Islet precursor cell (in vitro differentiated cells): ENCODE results near the gene HTR2A.

ENCODE experiments used
- DNase-seq: peaks from one replicate; pipeline ENCODE4 v3.0.0-alpha.2; 2018

HTR2A gene

GRCh38 chr13:46896341-46897137, at the start of gene HTR2A:
Gene HTR2A (minus strand): TSS chr13:46897053. CDS start chr13:46895906, 1,147 bp downstream.
- no peak for DNase-seq

GRCh38 chr13:46936525-46936924, 39.7 kb upstream of the HTR2A start:
- no peak for DNase-seq

GRCh38 chr13:46934749-46935148, 37.9 kb upstream of the HTR2A start:
- DNase-seq, result no peak

GRCh38 chr13:46926916-46927590, 30.2 kb upstream of the HTR2A start:
- no peak for DNase-seq

- no peak for DNase-seq
These were observed 28.6 kb upstream of the HTR2A start for GRCh38 chr13:46925486-46925885.

- no peak for DNase-seq
These were observed 17.5 kb upstream of the HTR2A start for GRCh38 chr13:46914341-46914740.

- no peak for DNase-seq
These were observed 16.9 kb upstream of the HTR2A start for GRCh38 chr13:46913757-46914156.

GRCh38 chr13:46909042-46909441, 12.2 kb upstream of the HTR2A start:
- DNase-seq, result no peak

GRCh38 chr13:46908501-46908900, 11.6 kb upstream of the HTR2A start:
- no peak for DNase-seq

DNA sequence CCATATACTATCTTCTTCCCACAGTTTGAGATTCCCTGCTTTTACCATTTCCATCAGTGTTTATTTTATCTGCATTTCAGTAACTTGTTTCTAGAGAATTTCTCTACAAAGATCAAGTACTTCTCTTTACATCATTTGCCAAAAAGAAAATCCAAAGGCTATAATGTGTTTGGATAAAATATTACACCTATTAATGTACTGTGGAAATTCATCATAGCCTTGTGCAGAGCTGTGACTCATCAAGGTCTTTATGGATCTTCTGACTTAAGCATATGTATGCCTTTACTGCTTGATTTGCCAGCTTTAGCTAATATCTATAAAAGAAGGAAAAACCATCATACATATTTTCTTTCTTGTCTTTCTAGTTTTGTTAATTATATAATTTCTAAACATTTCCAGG, 9.6 kb upstream of the HTR2A start:
- DNase-seq, result no peak

DNA sequence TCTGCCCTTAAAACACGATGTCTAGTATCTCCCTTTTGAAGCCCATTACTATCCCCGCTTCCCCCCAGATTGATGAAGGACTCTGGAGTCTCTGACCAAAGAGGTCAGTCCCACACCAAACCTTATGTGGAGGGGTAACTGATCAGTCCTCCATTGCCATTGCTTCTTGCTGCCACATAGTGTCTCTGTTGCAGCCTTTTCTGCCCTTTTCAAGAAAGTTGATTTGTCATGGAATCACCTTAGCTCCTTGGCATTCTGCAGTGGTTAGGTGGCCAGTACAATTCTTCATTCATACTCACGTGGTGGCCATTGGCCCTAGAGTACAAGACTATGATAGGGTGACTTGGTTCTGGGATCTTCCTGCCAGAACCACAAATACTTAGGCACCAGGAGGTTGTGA, 8.4 kb upstream of the HTR2A start:
- DNase-seq, result no peak

GRCh38 chr13:46903748-46904147, 6.9 kb upstream of the HTR2A start:
- no peak for DNase-seq

DNA sequence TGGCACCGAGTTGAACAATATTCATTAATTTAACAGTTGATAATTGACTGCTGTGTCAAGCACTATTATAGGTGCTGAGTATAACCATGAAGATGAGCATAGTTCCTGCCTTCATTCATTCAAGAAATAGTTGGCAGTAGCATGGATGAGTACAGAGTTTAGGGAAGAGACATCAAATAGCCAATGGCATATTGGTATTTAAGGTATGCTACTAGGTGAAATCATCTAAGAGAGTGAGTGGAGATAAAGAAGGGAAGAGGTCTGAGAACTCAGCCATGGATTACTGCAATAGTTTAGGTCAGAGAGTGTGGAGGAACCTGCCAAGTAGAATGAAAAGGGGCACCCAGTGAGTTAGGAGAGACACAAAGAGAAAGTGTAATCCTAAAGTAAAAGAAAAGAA, 4.9 kb upstream of the HTR2A start:
- no peak for DNase-seq

- DNase-seq, result no peak
These were observed 2.9 kb upstream of the HTR2A start for GRCh38 chr13:46899801-46900200.

GRCh38 chr13:46895381-46895780, 1.5 kb downstream of the HTR2A start:
- DNase-seq, result no peak

- DNase-seq, result no peak
These were observed 2.3 kb downstream of the HTR2A start for GRCh38 chr13:46894568-46894967.

GRCh38 chr13:46893798-46894560, 2.9 kb downstream of the HTR2A start:
- peak; percentile 80 for DNase-seq

DNA sequence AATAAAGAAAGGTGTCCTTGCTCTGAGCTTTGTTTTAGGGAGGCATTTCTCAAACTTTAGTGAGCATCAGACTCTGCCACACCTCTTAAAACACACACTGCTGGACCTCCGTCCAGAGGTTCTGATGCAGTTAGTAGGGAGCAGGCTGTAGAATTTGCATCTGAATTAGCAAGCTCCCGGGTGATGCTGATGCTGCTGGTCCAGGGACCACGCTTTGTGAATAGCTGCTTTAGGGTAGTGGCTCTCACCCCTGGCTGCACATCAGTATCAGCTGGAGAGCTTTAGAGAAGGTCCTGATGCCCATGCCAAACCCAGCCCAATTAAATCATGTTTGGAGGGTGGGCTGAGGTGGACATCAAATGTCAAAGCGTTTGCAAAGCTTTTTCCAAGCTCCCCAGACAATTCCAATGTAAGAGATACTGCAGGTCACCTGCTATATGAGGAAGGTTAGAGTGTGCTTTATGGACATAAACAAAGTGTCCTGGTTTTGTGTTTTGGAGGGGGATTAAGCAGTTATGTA, 3.6 kb downstream of the HTR2A start:
- no peak for DNase-seq

DNA sequence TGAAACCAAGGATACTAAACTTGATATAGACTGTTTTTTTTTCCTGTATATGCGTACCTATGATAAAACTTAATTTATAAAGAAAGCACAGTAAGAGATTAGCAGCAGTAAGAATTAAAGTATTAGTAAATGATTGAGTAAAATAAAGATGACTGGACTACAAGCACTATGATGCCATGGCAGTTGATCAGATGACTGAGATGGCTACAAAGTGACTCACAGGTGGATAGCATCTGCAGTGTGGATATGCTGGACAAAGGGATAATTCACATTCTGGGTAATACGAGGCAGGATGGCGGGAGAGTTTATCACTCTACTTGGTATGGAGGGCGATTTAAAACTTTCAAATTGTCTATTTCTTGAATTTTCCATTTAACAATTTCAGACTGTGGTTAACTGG, 11.8 kb downstream of the HTR2A start:
- DNase-seq, result no peak

- DNase-seq, result no peak
These were observed 12.3 kb downstream of the HTR2A start for GRCh38 chr13:46884531-46884930.

DNA sequence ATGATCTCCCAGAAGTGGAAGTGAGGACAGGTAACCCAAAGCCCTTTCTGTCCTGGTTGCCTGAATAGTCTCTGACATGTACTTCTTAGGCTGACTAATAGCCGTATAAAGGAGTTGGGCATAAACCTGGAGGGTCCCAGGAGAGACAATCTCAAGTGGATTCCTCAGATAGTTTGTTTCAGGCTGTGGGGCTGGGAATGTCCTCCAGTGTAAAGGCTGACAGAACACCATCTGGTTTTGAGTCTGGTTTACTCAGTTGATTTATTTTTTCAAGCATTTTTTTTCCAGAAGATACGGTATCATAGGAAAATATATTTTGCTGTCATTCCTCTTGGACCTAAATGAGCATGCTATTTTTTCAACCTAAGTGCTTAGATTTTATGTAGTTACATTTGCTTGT, 15.2 kb downstream of the HTR2A start:
- DNase-seq, result no peak

- DNase-seq, result no peak
These were observed 22.8 kb downstream of the HTR2A start for GRCh38 chr13:46874006-46874405.

DNA sequence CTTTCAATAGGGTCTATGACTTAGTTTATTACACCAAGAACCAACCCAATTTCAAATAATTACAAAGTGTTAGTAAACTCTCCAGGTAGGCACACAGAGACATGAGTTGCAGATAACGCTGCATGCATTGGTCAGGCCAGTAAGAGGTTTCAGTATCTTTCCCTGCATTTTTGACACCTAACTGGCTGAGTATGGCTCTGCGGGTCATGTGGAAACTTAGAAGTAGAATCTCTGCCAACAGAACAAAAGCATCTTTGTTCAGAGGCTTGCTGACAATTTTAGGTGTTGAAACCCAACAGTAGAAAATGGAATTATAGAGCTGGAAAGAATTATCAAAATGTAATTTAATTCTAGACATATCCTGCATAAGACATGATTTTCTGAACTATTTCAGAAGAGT, 25.3 kb downstream of the HTR2A start:
- peak; percentile 69 for DNase-seq

GRCh38 chr13:46868091-46868490, 28.8 kb downstream of the HTR2A start:
- no peak for DNase-seq
